ENCODE results near the gene CPNE1. TPM values are rescaled to one million over a fixed set of nuclear protein-coding genes. Genes with fewer than 3 reads are reported as not detected.
A peak's percentile ranks its signal among the peaks of the same experiment; 100 is the strongest.

Gene CPNE1
- total RNA-seq, 4 donors from 2014 or later, result 84.9 to 201 (median 127) TPM

- TF ChIP-seq CTCF (IDR thresholded peaks at IDR 0.05) (no peak), POLR2A (IDR thresholded peaks at IDR 0.05) (no peak)
- Histone ChIP-seq H3K27ac (no peak overlapping the region), H3K36me3 (peaks cover 0 to 61% (median 0%) of the 10 kb centered on the region in 3 donors), H3K27me3 (no peaks in the 10 kb centered on the region), H3K4me1 (no peaks in the 10 kb centered on the region), H3K4me3 (no peak overlapping the region), H3K9me3 (no peaks in the 10 kb centered on the region)
- DNase-seq, result no peak
Observed at GRCh38 chr20:35626386-35627001, 38.2 kb downstream of the CPNE1 start.

GRCh38 chr20:35625584-35626385 is 38.9 kb downstream of the CPNE1 start:
- Histone ChIP-seq H3K4me3 (no peak overlapping the region), H3K27ac (no peak overlapping the region), H3K4me1 (no peaks in the 10 kb centered on the region), H3K27me3 (no peaks in the 10 kb centered on the region), H3K9me3 (no peaks in the 10 kb centered on the region), H3K36me3 (peaks cover 0 to 54% (median 0%) of the 10 kb centered on the region in 3 donors)
- no peak for DNase-seq
- TF ChIP-seq POLR2A (IDR thresholded peaks at IDR 0.05) (no peak), CTCF (IDR thresholded peaks at IDR 0.05) (no peak)

GRCh38 chr20:35621560-35621946 is 43.1 kb downstream of the CPNE1 start:
- no peaks in the 10 kb centered on the region for H3K9me3 ChIP-seq
- no peaks in the 10 kb centered on the region for H3K27me3 ChIP-seq
- no peak for DNase-seq
- peaks cover 0 to 19% (median 0%) of the 10 kb centered on the region in 3 donors for H3K36me3 ChIP-seq
- H3K27ac ChIP-seq, result no peak overlapping the region
- no peak for TF ChIP-seq POLR2A (IDR thresholded peaks at IDR 0.05)
- TF ChIP-seq CTCF (IDR thresholded peaks at IDR 0.05), result peak in 1 of 6 experiments; percentile 16
- H3K4me1 ChIP-seq, result peaks cover 0 to 29% (median 21%) of the 10 kb centered on the region in 4 donors
- no peak overlapping the region for H3K4me3 ChIP-seq

GRCh38 chr20:35620818-35621559 is 43.7 kb downstream of the CPNE1 start:
- H3K4me1 ChIP-seq, result peaks cover 0 to 29% (median 21%) of the 10 kb centered on the region in 4 donors
- no peak for DNase-seq
- no peak overlapping the region for H3K4me3 ChIP-seq
- no peaks in the 10 kb centered on the region for H3K9me3 ChIP-seq
- H3K36me3 ChIP-seq, result peaks cover 0 to 14% (median 0%) of the 10 kb centered on the region in 3 donors
- no peak for TF ChIP-seq CTCF (IDR thresholded peaks at IDR 0.05)
- no peak for TF ChIP-seq POLR2A (IDR thresholded peaks at IDR 0.05)
- H3K27me3 ChIP-seq, result no peaks in the 10 kb centered on the region
- no peak overlapping the region for H3K27ac ChIP-seq

GRCh38 chr20:35619196-35620095 is 45.3 kb downstream of the CPNE1 start:
- H3K36me3 ChIP-seq, result peaks cover 0 to under 1% (median 0%) of the 10 kb centered on the region in 3 donors
- no peaks in the 10 kb centered on the region for H3K9me3 ChIP-seq
- peak; percentile 81 to 88 (median 85) for DNase-seq
- peak overlapping the region in 3 of 4 donors; percentile 2 to 62 (median 14) for H3K27ac ChIP-seq
- H3K27me3 ChIP-seq, result no peaks in the 10 kb centered on the region
- H3K4me1 ChIP-seq, result peaks cover 0 to 33% (median 21%) of the 10 kb centered on the region in 4 donors
- H3K4me3 ChIP-seq, result peak overlapping the region; percentile 47 to 59 (median 52)
- TF ChIP-seq CTCF (IDR thresholded peaks at IDR 0.05), result peak in 4 of 6 experiments; percentile 13 to 57 (median 28)
- no peak for TF ChIP-seq POLR2A (IDR thresholded peaks at IDR 0.05)

Data from Peyer's patch (tissue), 4 donors.